OCI-LY3 (cell line): ENCODE data around the gene MPL.

Experiments used
- H2AFZ ChIP-seq: fragments of 200-600, 300-600 bp; shearing (Covaris generic); 2 replicates; pipeline ENCODE4 v1.6.0; 2014; ENCODE audit warnings: antibody characterized with exemption, low read depth, low read length
- H3K27ac ChIP-seq: fragments of 200-600, 300-600 bp; sonication (generic); 2 replicates; pipeline ENCODE4 v1.5.1; 2014; ENCODE audit warnings: mild to moderate bottlenecking, low read length, moderate library complexity, mixed read lengths
- H3K27me3 ChIP-seq: fragments of 200-600, 300-600 bp; sonication (generic); 2 replicates; pipeline ENCODE4 v1.6.1; 2014; ENCODE audit warnings: low read depth, low read length, mixed read lengths
- H3K36me3 ChIP-seq: fragments of 200-600, 300-600 bp; sonication (generic); replicated peaks from 2 replicates; pipeline ENCODE3; 2014; ENCODE audit warnings: low read depth, low read length, mixed read lengths
- H3K4me1 ChIP-seq: fragments of 300-600, 200-600 bp; sonication (generic); 2 replicates; pipeline ENCODE4 v1.6.1; 2014; ENCODE audit warnings: low read length, mixed read lengths
- H3K4me2 ChIP-seq: fragments of 200-600, 300-600 bp; sonication (generic); 2 replicates; pipeline ENCODE4 v1.6.1; 2014; ENCODE audit warnings: low read length, mixed read lengths
- H3K4me3 ChIP-seq: fragments of 300-600, 200-600 bp; sonication (generic); 2 replicates; pipeline ENCODE4 v1.5.1; 2014; ENCODE audit warnings: antibody characterized with exemption, mild to moderate bottlenecking, low read length, moderate library complexity
- H3K79me2 ChIP-seq: fragments of 300-600, 200-600 bp; shearing (Covaris generic); 2 replicates; pipeline ENCODE4 v1.6.1; 2014; ENCODE audit warnings: mild to moderate bottlenecking, low read length, mixed read lengths
- H3K9ac ChIP-seq: fragments of 300-600, 200-600 bp; shearing (Covaris generic); 2 replicates; pipeline ENCODE4 v1.6.0; 2014; ENCODE audit warnings: mild to moderate bottlenecking, low read length, moderate library complexity
- H3K9me3 ChIP-seq: fragments of 200-600, 300-600 bp; shearing (Covaris generic); 2 replicates; pipeline ENCODE4 v1.6.1; 2014; ENCODE audit warnings: low read length, mixed read lengths; ENCODE audit not compliant: insufficient read depth
- H4K20me1 ChIP-seq: fragments of 200-600, 300-600 bp; sonication (generic); 2 replicates; pipeline ENCODE4 v1.6.1; 2016; ENCODE audit warnings: low read length, mixed read lengths; ENCODE audit not compliant: insufficient read depth
- CTCF ChIP-seq: fragments of 200-600, 300-600 bp; sonication (generic); IDR thresholded peaks from 2 replicates; pipeline ENCODE4 v1.5.1; 2014; ENCODE audit warnings: antibody characterized with exemption, low read length, low read depth
- EZH2phosphoT487 ChIP-seq: fragments of 200-600 bp; shearing (Covaris generic); IDR thresholded peaks from 2 replicates; pipeline ENCODE4 v1.6.1; 2018; ENCODE audit warnings: antibody characterized with exemption, mixed run types, low read depth

Gene MPL

GRCh38 chr1:43358121-43358745 is 20.6 kb downstream of the MPL start:
- peaks cover 33% of the 10 kb centered on the region for H3K79me2 ChIP-seq
- peak overlapping the region; percentile 84 for H2AFZ ChIP-seq
- H3K36me3 ChIP-seq, result peaks cover 24% of the 10 kb centered on the region
- peak; percentile 35 for TF ChIP-seq CTCF
- TF ChIP-seq EZH2phosphoT487, result no peak
- H3K4me2 ChIP-seq, result peak overlapping the region; percentile 97
- no peaks in the 10 kb centered on the region for H3K9me3 ChIP-seq
- H3K9ac ChIP-seq, result peak overlapping the region; percentile 96
- H3K27ac ChIP-seq, result peak overlapping the region; percentile 68
- H4K20me1 ChIP-seq, result no peaks in the 10 kb centered on the region
- H3K27me3 ChIP-seq, result no peaks in the 10 kb centered on the region
- H3K4me3 ChIP-seq, result peak overlapping the region; percentile 89
- peaks cover 16% of the 10 kb centered on the region for H3K4me1 ChIP-seq

GRCh38 chr1:43358746-43359693 is 21.4 kb downstream of the MPL start, which contains the start of gene CDC20:
TSS of gene CDC20 (plus strand) at chr1:43358981. CDS start at chr1:43359216, 235 bp downstream.
- peak within 1 kb of the TSS; percentile 89 for H3K4me3 ChIP-seq
- H3K9me3 ChIP-seq, result no peaks in the 10 kb centered on the region
- no peaks in the 10 kb centered on the region for H3K27me3 ChIP-seq
- peaks cover 24% of the 10 kb centered on the region for H3K36me3 ChIP-seq
- H3K4me1 ChIP-seq, result peaks cover 16% of the 10 kb centered on the region
- H3K9ac ChIP-seq, result peak within 1 kb of the TSS; percentile 96
- peak within 1 kb of the TSS; percentile 97 for H3K4me2 ChIP-seq
- H4K20me1 ChIP-seq, result no peaks in the 10 kb centered on the region
- H2AFZ ChIP-seq, result peak within 1 kb of the TSS; percentile 84
- peak within 1 kb of the TSS; percentile 68 for H3K27ac ChIP-seq
- peaks cover 33% of the 10 kb centered on the region for H3K79me2 ChIP-seq
- TF ChIP-seq CTCF (no peak), EZH2phosphoT487 (no peak)

GRCh38 chr1:43359696-43360095 is 22.1 kb downstream of the MPL start:
- Histone ChIP-seq H3K4me3 (peak overlapping the region; percentile 89), H3K27me3 (no peaks in the 10 kb centered on the region), H3K36me3 (peaks cover 27% of the 10 kb centered on the region), H3K9ac (peak overlapping the region; percentile 87), H3K9me3 (no peaks in the 10 kb centered on the region), H3K27ac (peak overlapping the region; percentile 64; the same call in 1 of the 2 replicates), H2AFZ (no peak overlapping the region), H4K20me1 (no peaks in the 10 kb centered on the region), H3K79me2 (peaks cover 33% of the 10 kb centered on the region), H3K4me2 (peak overlapping the region; percentile 86), H3K4me1 (peaks cover 16% of the 10 kb centered on the region)
- no peak for TF ChIP-seq EZH2phosphoT487
- no peak for TF ChIP-seq CTCF

- peaks cover 16% of the 10 kb centered on the region for H3K4me1 ChIP-seq
- H3K9ac ChIP-seq, result no peak overlapping the region
Observed at GRCh38 chr1:43360616-43361015, 23.0 kb downstream of the MPL start.

More at GRCh38 chr1:43360616-43361015, 23.0 kb downstream of the MPL start:
- no peak overlapping the region for H3K27ac ChIP-seq
- peaks cover 36% of the 10 kb centered on the region for H3K36me3 ChIP-seq
- no peak for TF ChIP-seq CTCF
- no peak for TF ChIP-seq EZH2phosphoT487
- H4K20me1 ChIP-seq, result no peaks in the 10 kb centered on the region
- no peaks in the 10 kb centered on the region for H3K9me3 ChIP-seq
- no peak overlapping the region for H3K4me3 ChIP-seq
- peaks cover 39% of the 10 kb centered on the region for H3K79me2 ChIP-seq
- peak overlapping the region; percentile 86 for H3K4me2 ChIP-seq
- H2AFZ ChIP-seq, result no peak overlapping the region
- H3K27me3 ChIP-seq, result no peaks in the 10 kb centered on the region
